ENCODE data around the gene PAF1. TPM values are rescaled to one million over a fixed set of nuclear protein-coding genes. Genes with fewer than 3 reads are reported as not detected.

PAF1 gene
- total and polyA plus RNA-seq, 2 of the 13 experiments (the other 11 are each of a cell fraction or from before 2014, with no cell fraction given) = 30.2 to 31.1 TPM

GRCh38 chr19:39406656-39407409, 15.9 kb upstream of the PAF1 start, which contains the start of gene ZFP36 (continued):
- TF ChIP-seq ZBTB33 (CRISPR knock-in tag; IDR thresholded peaks at IDR 0.05) (no peak), ZBTB8A (CRISPR knock-in tag; IDR thresholded peaks at IDR 0.05; ENCODE audit: borderline replicate concordance, low read depth) (no peak), EP300 (IDR thresholded peaks at IDR 0.05; ENCODE audit: low read depth in 2 of 2, low read length in 2 of 2) (no peak), EP300 (CRISPR knock-in tag; IDR thresholded peaks at IDR 0.05; ENCODE audit: borderline replicate concordance) (no peak), BATF2 (CRISPR knock-in tag; IDR thresholded peaks at IDR 0.05) (0 out of 2 replicates have a peak, but pooled peaks have one; percentile 53), PHB2 (IDR thresholded peaks at IDR 0.05; ENCODE audit: partially characterized antibody) (no peak), ATM (IDR thresholded peaks at IDR 0.05; ENCODE audit: borderline replicate concordance) (no peak), CSRNP2 (CRISPR knock-in tag; conservative IDR thresholded peaks at IDR 0.05; ENCODE audit: low read depth) (0 out of 2 replicates have a peak, but pooled peaks have one; percentile 28), MEF2D (CRISPR knock-in tag; IDR thresholded peaks at IDR 0.05) (peak; percentile 66; the same call in 1 of the 2 replicates), ZNF629 (CRISPR knock-in tag; conservative IDR thresholded peaks at IDR 0.05) (no peak; the same call in 1 of the 2 replicates), ZNF224 (CRISPR knock-in tag; IDR thresholded peaks at IDR 0.05) (0 out of 2 replicates have a peak, but pooled peaks have one; percentile 33), TAF15 (IDR thresholded peaks at IDR 0.05; ENCODE audit: low read depth, low read length, poor library complexity, severe bottlenecking) (peak; percentile 42), FLYWCH1 (CRISPR knock-in tag; IDR thresholded peaks at IDR 0.05) (no peak), CENPT (CRISPR knock-in tag; IDR thresholded peaks at IDR 0.05; ENCODE audit: low read depth) (no peak), KDM1A (CRISPR knock-in tag; IDR thresholded peaks at IDR 0.05) (no peak), ZFX (CRISPR knock-in tag; IDR thresholded peaks at IDR 0.05; ENCODE audit: low read depth) (peak; percentile 52), POLR2A (IDR thresholded peaks at IDR 0.05; ENCODE audit: insufficient read depth in 1 of 2, low read depth in 2 of 2, low read length in 2 of 2) (peak; percentile 96 to 99), ZNF446 (CRISPR knock-in tag; IDR thresholded peaks at IDR 0.05) (peak; percentile 75), THYN1 (CRISPR knock-in tag; IDR thresholded peaks at IDR 0.05; ENCODE audit: borderline replicate concordance, low read depth) (no peak), ETV6 (CRISPR knock-in tag; conservative IDR thresholded peaks at IDR 0.05) (no peak), HDAC2 (CRISPR knock-in tag; IDR thresholded peaks at IDR 0.05) (peak; percentile 19; the same call in 1 of the 2 replicates), POGK (CRISPR knock-in tag; conservative IDR thresholded peaks at IDR 0.05) (0 out of 2 replicates have a peak, but pooled peaks have one; percentile 29), AGO2 (optimal IDR thresholded peaks at IDR 0.05; ENCODE audit: low read depth, low read length) (peak; percentile 90), EED (CRISPR knock-in tag; IDR thresholded peaks at IDR 0.05) (peak; percentile 87), ARHGAP35 (CRISPR knock-in tag; IDR thresholded peaks at IDR 0.05; ENCODE audit: borderline replicate concordance) (peak; percentile 54; the same call in 1 of the 2 replicates)

All from HepG2 (cell line).